ENCODE measurements around the gene SLC35F1.

DNA sequence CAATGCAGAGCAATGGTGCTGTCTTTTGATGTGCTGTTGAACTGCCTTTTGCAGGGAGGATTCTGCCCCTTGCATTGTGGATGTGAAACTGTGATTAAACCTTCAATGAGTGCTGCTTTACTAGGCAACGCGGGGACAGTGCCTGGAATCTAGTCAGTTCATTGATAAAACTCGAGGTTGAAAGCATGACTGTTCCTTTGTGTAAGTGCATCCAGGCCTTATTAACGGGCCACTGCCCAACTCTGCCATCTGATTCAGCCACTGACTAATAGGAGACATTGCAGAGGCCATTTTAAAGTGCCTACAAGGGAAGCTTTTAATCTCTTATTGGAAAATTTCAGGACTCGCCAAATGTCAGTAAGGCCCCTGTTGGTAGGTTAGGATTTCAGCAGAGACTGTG lies 49.3 kb downstream of the SLC35F1 start:
- TF ChIP-seq, protein P1, sequence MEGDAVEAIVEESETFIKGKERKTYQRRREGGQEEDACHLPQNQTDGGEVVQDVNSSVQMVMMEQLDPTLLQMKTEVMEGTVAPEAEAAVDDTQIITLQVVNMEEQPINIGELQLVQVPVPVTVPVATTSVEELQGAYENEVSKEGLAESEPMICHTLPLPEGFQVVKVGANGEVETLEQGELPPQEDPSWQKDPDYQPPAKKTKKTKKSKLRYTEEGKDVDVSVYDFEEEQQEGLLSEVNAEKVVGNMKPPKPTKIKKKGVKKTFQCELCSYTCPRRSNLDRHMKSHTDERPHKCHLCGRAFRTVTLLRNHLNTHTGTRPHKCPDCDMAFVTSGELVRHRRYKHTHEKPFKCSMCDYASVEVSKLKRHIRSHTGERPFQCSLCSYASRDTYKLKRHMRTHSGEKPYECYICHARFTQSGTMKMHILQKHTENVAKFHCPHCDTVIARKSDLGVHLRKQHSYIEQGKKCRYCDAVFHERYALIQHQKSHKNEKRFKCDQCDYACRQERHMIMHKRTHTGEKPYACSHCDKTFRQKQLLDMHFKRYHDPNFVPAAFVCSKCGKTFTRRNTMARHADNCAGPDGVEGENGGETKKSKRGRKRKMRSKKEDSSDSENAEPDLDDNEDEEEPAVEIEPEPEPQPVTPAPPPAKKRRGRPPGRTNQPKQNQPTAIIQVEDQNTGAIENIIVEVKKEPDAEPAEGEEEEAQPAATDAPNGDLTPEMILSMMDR (IDR thresholded peaks at IDR 0.05): no peak
- TF ChIP-seq POLR2A (IDR thresholded peaks at IDR 0.05): no peak

Data from testis (tissue), 2 donors.